ENCODE measurements around the gene OR2F1. TPM values are rescaled to one million over a fixed set of nuclear protein-coding genes. Genes with fewer than 3 reads are reported as not detected.
A peak's percentile ranks its signal among the peaks of the same experiment; 100 is the strongest.

OR2F1 gene
- total RNA-seq, 1 donor from 2014 or later: not detected

GRCh38 chr7:143954135-143954534 is 509 bp upstream of the OR2F1 start:
- DNase-seq (ENCODE audit: low read depth in 2 of 2): no peak

GRCh38 chr7:143958781-143959180 is 4.1 kb downstream of the OR2F1 start:
- DNase-seq (ENCODE audit: low read depth in 2 of 2): no peak

GRCh38 chr7:143960813-143961610 is 6.4 kb downstream of the OR2F1 start:
- DNase-seq (ENCODE audit: low read depth in 2 of 2): no peak

GRCh38 chr7:143965280-143965679 is 10.6 kb downstream of the OR2F1 start:
- no peak for DNase-seq (ENCODE audit: low read depth in 2 of 2)

DNA sequence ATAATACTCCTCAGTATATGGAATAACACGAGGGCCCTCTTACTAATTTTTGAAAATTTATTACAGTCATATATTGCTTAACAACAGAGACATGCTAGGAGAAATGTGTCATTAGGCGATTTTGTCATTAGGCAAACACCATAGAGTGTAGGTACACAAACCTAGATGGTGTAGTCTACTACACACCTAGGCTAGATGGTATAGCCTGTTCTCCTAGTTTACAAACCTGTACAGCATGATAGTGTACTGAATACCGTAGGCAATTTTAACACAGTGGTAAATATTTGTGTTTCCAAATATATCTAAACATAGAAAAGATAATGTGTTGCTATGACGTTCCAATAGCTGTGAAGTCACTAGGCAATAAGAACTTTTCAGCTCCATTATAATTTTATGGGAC is 12.8 kb downstream of the OR2F1 start:
- no peak for DNase-seq (ENCODE audit: low read depth in 2 of 2)

DNA sequence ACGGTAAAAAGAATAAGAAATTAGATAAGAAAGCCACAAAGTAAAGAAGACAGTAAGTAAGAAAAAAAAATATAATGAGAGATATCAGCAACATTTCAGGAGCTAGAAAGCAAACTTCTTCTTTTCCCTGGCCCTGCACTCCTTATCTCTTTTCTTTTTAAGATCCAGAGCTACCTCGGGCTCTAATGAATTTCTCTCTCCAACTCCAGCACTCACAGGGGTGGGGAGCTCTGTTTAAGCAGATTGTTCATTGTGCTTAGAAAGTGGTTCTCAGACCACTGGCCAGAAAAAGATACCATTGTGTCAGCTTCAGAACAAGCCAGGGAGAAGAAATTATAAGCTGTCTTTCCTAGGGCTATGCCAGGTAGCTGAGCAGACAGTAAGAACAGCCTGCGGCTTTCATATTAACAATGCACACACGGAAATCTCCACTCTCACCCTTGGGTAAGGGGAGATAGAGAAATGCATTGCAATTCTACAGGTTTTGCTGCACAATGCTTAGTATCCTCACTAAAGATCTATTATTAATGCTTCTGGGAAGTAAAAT is 19.3 kb downstream of the OR2F1 start:
- DNase-seq (ENCODE audit: low read depth in 2 of 2): no peak

GRCh38 chr7:143974459-143974858 is 19.8 kb downstream of the OR2F1 start:
- DNase-seq (ENCODE audit: low read depth in 2 of 2): no peak

DNA sequence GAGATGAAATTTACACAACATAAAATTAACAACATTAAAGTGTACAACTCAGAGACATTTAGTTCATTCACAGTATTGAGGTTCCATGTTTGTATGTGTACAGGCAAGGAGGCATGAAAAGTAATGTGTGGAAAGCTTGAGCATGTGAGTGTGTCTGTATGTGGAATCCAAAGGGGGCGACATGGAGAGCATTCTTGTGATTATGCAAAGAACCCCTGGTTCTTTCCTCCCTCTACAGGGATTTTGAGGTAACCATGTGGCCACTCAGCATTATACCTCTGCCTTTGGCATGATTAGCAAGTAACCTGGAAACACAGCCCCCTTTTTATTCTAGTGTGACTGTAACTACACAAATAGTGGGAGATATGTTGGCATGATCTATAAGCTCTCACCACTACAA is 21.0 kb downstream of the OR2F1 start:
- no peak for DNase-seq (ENCODE audit: low read depth in 2 of 2)

- DNase-seq (ENCODE audit: low read depth in 2 of 2): no peak
Measured at GRCh38 chr7:143978585-143978984, 23.9 kb downstream of the OR2F1 start.

- peak in 1 of 2 donors; percentile 31 for DNase-seq (ENCODE audit: low read depth in 2 of 2)
Measured at GRCh38 chr7:143979359-143979758, 24.7 kb downstream of the OR2F1 start.

- no peak for DNase-seq (ENCODE audit: low read depth in 2 of 2)
Measured at GRCh38 chr7:143979998-143980397, 25.4 kb downstream of the OR2F1 start.

DNA sequence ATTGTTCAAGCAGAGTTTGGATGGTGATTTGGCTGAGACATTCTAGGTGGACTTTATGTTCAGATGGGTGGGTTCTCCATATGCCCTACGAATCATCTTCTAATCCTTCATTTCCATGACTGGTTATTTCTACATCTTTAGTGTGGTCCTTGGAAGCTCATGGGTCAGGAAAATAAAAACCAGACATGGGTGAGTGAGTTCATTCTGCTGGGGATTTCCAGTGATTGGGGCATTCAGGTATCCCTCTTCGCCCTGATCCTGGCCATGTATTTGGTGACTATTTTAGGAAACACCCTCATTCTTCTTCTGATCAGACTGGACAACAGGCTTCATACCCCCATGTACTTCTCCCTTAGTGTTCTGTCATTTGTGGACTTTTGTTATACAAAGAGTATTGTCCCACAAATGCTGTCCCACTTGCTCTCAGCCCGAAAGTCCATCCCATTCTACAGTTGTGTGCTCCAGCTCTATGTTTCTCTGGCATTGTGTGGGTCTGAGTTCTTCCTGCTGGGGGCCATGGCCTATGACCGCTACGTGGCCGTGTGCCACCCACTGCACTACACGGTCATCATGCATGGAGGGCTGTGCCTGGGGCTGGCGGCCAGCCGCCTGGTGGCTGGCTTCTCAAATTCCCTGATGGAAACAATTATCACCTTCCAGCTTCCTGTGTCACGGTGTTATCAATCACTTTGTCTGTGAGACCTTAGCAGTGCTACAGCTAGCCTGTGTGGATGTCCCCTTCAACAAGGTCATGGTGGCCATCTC is 26.3 kb downstream of the OR2F1 start:
- no peak for DNase-seq (ENCODE audit: low read depth in 2 of 2)

GRCh38 chr7:143983960-143984359 is 29.3 kb downstream of the OR2F1 start:
- no peak for DNase-seq (ENCODE audit: low read depth in 2 of 2)

GRCh38 chr7:143987513-143987912 is 32.9 kb downstream of the OR2F1 start:
- DNase-seq (ENCODE audit: low read depth in 2 of 2): no peak

GRCh38 chr7:143988976-143989745 is 34.5 kb downstream of the OR2F1 start:
- no peak for DNase-seq (ENCODE audit: low read depth in 2 of 2)

DNA sequence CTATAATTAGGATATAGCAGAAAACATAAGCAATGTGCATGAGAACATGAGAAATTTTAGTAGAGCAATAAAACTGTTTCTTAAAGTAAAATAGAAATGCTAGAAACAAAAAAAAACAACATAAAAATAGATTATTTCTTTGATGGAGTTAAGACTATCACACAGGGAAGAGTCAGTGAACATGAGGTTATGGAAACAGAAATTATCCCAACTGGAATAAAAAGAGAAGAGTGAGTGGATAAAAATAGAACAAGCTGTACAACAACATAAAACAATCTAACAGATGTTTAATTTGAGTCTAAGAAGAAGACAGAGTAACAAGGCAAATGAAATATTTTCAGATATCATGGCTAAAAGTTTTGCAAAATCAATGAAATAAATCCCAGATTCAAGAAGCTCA is 38.0 kb downstream of the OR2F1 start:
- DNase-seq (ENCODE audit: low read depth in 2 of 2): no peak

GRCh38 chr7:143993924-143994323 is 39.3 kb downstream of the OR2F1 start:
- no peak for DNase-seq (ENCODE audit: low read depth in 2 of 2)

GRCh38 chr7:144000020-144000419 is 45.4 kb downstream of the OR2F1 start, which contains the start of gene OR6B1:
Gene OR6B1, plus strand, starts transcription at chr7:144000320. Its CDS starts 3,677 bp downstream, at chr7:144003997.
- no peak for DNase-seq (ENCODE audit: low read depth in 2 of 2)

DNA sequence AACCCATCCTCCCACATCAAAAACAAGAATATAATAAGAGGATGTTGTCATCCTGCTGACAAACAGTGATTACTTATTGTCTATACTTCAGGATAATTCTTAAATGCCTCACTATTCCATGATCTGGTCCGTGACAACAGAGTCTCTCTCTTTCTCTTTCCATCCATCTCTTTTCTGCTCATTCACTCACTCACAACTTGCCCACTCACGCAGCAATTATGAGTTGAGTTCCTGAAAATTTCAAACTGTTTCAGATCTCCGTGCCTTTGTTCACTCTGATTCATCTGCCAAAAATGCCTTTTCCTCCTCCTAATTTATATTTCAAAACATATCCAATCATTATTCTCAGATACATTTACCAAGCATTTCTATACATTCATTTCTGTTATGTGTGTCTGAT is 46.9 kb downstream of the OR2F1 start:
- no peak for DNase-seq (ENCODE audit: low read depth in 2 of 2)

DNA sequence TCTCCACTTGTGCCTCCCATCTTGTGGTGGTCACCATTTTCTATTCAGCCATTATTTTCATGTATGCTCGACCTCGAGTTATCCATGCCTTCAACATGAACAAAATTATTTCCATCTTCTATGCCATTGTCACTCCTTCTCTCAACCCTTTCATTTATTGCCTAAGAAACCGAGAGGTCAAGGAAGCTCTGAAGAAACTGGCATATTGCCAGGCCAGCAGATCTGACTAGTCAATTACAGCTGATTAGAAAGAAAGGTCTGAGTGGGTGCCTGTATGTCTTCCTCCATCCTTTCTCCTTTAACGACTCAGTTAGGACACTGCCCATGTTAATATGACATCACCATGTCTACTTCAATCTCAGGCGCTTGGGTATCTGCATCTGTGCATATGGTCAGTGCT is 50.1 kb downstream of the OR2F1 start:
- no peak for DNase-seq (ENCODE audit: low read depth in 2 of 2)

- no peak for DNase-seq (ENCODE audit: low read depth in 2 of 2)
Measured at GRCh38 chr7:144006029-144006691, 51.5 kb downstream of the OR2F1 start.
